NCI-H187 treated with DMSO at 0.1 percent for 48 hours (cell line): ENCODE measurements around the gene THADA.
"Not testable (repeated sequence)": the region's sequence is repeated elsewhere in the genome, so short reads cannot be mapped to it uniquely, and the experiment has no call there.

Source experiments
- DNase-seq: peaks from one replicate; lab custom pipeline; 2025; lab: John Stamatoyannopoulos, UW

The THADA gene

GRCh38 chr2:43541165-43541564 lies 54.7 kb downstream of the THADA start:
- DNase-seq = no peak

DNA sequence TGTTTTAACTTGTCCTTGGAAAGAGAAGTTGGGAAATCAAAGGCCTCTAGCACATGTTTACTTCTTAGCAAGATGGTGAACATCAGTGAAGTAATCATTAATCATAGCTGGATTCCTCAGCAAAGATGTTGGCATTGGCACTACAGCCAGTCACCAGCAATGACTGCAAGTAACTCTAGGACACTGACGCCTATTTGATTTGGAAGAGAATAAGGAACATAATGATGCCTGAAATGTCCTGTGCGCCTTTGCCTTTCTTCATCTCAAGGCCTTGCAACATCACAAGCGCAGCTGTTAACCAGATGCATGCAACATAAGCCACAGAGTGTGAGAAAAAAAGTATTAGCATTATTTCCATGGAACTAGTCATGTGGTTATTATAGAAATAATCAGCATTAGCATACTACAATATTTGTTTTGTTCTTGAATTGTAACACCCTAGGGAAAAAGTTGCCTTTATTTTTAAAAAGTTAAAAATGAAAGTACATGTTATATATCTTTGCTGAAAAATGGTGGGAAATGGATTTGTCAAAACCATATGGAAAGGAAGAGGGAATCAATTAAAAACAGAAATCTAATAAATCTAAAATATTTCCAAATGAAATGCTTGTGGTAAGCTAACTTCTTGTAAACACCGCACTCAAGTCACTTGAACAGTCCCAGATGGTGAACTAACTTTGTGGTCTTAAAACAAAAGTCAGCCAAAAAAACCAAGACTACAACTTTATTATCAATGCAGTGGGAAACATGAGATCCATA lies 55.6 kb downstream of the THADA start:
- no peak for DNase-seq

- DNase-seq = no peak
These were observed 56.4 kb downstream of the THADA start for GRCh38 chr2:43539436-43539835.

- DNase-seq = no peak
These were observed 57.7 kb downstream of the THADA start for GRCh38 chr2:43538034-43538670.

GRCh38 chr2:43537137-43537536 lies 58.7 kb downstream of the THADA start:
- no peak for DNase-seq

DNA sequence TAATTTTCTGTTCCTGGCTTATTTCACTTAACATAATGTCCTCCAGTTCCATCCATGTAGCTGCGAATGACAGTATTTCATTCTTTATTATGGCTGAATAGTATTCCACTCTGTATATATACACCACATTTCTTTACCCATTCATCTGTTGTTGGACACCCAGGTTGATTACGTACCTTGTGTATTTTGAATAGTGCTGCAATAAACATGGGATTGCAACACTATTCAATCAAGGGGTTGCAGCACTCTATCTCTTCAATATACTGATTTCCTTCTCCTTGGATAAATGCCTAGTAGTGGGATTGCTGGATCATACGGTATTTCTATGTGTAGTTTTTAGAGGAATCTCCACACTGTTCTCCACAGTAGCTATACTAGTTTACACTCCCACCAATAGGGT lies 61.3 kb downstream of the THADA start:
- no peak for DNase-seq

- DNase-seq = not testable (repeated sequence)
These were observed 63.3 kb downstream of the THADA start for GRCh38 chr2:43532572-43532971.

- DNase-seq = no peak
These were observed 64.6 kb downstream of the THADA start for GRCh38 chr2:43531251-43531650.

DNA sequence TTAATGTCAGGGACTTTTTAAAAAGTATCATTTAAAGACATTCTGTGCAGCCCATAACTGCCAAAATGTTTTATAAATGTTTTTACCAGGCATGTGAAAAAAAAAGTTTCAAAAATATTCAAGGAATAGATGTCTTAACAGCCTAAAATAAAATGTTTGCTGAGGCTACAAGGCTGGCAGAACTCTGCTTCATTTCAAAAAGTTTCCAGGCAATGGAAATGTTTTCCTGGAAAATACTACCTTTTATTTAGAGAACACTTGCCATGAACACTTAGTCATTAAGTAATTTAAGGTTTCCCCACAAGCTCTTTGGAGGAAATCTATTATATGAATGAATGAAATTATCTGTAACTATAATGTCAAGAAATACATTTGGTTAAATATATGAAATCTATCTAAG lies 68.8 kb downstream of the THADA start:
- DNase-seq = no peak

GRCh38 chr2:43525506-43525905 lies 70.3 kb downstream of the THADA start:
- no peak for DNase-seq

DNA sequence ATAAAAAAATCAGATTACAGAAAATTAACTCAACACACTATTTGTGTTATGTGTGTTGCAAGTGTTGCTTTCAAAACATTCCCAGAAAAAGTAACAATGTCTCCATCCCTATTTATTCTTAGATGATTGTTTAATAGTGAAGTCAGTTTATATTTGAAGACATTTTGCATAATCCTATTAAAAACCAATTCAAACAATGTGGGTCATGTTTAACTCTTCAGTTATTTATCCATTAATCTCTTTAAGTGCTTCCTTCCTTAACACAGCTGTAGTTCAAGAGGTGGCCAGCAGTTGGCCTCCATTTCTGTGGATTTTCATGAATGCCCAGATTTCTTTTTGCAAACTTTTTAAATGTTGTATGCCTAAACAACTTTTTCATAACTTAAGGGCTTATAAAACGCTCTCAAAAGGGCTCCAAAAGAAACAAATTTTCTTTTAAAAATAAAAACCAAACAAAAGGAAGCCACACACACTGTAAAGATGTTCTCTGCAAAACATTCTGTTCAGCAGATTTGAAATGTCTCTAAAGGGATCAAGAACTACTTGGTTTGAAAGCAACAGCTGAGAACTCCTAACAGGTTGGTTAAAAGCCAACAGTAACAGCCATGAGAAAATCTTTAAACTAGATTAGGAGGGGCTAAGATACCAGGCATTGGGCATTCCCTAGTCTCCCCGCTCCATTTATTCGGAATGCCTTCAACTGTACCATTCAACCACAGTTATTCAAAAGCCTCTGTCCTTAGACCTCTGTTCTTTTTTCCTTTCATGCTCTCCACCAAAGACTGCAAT lies 71.5 kb downstream of the THADA start:
- DNase-seq = no peak

- DNase-seq = no peak
These were observed 73.7 kb downstream of the THADA start for GRCh38 chr2:43522177-43522576.

- DNase-seq = no peak
These were observed 74.3 kb downstream of the THADA start for GRCh38 chr2:43521568-43521967.

- DNase-seq = no peak
These were observed 74.9 kb downstream of the THADA start for GRCh38 chr2:43520919-43521318.

- no peak for DNase-seq
These were observed 76.1 kb downstream of the THADA start for GRCh38 chr2:43519643-43520221.

DNA sequence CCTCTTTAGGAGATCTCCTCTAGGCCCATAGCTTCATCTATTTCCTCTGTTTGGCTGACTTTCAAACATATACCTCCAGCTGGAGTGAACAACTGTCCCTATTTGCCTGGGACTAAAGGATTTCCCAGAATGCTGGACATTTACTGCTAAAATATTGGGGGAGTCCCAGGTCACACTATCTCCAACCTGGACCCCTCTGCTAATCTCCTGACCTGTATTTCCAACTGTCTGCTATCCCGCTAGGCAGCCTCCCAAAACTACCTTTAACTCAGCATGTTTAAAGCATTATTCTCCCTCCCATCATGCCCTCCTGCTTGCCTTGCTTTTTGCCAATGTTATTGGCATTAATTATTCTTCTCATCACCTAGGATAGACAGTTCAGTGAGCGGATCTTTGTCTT lies 77.1 kb downstream of the THADA start:
- no peak for DNase-seq

- no peak for DNase-seq
These were observed 77.7 kb downstream of the THADA start for GRCh38 chr2:43518181-43518580.

GRCh38 chr2:43515807-43516497 lies 79.9 kb downstream of the THADA start:
- no peak for DNase-seq

DNA sequence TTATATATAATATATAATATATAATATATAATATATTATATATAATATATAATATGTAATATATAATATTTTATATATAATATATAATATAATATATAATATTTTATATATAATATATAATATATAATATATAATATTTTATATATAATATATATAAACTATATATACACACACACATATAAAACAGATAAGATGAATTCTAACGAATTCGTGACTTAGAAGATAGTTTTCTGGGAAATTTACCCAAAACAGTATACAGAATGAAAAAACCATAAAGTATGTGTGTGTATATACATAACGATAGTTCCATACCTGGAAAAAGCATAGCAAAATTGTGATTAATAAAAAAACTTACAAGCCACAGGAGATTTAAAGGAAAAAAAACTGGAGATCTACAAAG lies 80.6 kb downstream of the THADA start:
- DNase-seq = no peak

- DNase-seq = no peak
These were observed 82.0 kb downstream of the THADA start for GRCh38 chr2:43513796-43514195.

DNA sequence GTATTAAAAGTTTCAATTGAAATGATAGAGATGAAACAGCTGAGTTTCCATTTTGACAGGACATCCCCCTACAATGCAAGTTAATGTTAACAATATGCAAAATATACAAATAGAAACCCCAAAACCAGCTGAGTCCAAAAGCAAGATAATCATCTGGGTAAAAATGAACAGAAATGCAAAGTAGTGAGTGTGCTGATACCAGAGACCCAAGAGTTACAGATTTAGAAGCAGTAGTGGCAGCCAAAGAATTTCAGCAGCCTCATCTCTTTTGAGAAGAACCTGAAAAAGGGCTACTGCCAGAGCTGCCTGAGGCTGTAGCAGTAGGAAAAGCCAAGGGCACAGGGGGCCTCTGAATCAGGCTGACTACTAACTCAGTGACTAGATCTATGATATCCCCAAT lies 82.6 kb downstream of the THADA start:
- no peak for DNase-seq

- no peak for DNase-seq
These were observed 84.6 kb downstream of the THADA start for GRCh38 chr2:43511199-43511598.
